Measurements from ENCODE around the gene SST. TPM values are rescaled to one million over a fixed set of nuclear protein-coding genes. Genes with fewer than 3 reads are reported as not detected.

SST gene
- total and polyA plus RNA-seq, 7 experiments from 2014 or later, result not detected

GRCh38 chr3:187641320-187642016 is 28.7 kb downstream of the SST start:
- H3K9me3 Mint-ChIP-seq, result peaks cover 0 to 24% (median 2%) of the 10 kb centered on the region in 11 donors
- H3K36me3 Mint-ChIP-seq, result no peaks in the 10 kb centered on the region
- no peaks in the 10 kb centered on the region for H3K27me3 ChIP-seq (ENCODE audit: control insufficient read depth in 2 of 2, insufficient read depth in 2 of 2, low read length in 2 of 2)
- peaks cover 20 to 33% (median 27%) of the 10 kb centered on the region in 5 donors for H3K27me3 Mint-ChIP-seq
- ATAC-seq (no peak), DNase-seq (no peak)
- no peaks in the 10 kb centered on the region for H3K9me3 ChIP-seq (ENCODE audit: control insufficient read depth in 2 of 3, low read length in 3 of 3)
- H3K4me1 ChIP-seq (ENCODE audit: control insufficient read depth in 2 of 2, insufficient read depth in 2 of 2, low read length in 2 of 2), result no peaks in the 10 kb centered on the region
- no peak overlapping the region for H3K4me3 Mint-ChIP-seq
- no peak overlapping the region for H3K27ac Mint-ChIP-seq
- H3K4me1 Mint-ChIP-seq, result no peaks in the 10 kb centered on the region
- ChIA-PET POLR2A (no interaction called here), CTCF (no interaction called here)
- no peaks in the 10 kb centered on the region for H3K36me3 ChIP-seq (ENCODE audit: control insufficient read depth in 2 of 3, insufficient read depth in 3 of 3, low read length in 3 of 3)
- no peak overlapping the region for H3K4me3 ChIP-seq (ENCODE audit: low read length)
- intact Hi-C loops (cut with micrococcal nuclease), result no loop called here
- H3K27ac ChIP-seq (ENCODE audit: low read depth, low read length), result no peak overlapping the region

GRCh38 chr3:187640569-187641059 is 29.6 kb downstream of the SST start:
- no peak for DNase-seq
- ChIA-PET CTCF (interaction anchor here (1.0 kb wide), 1 partner anchor 21 kb away, joined by 3 read pairs; no protein-coding TSS in a partner anchor), POLR2A (no interaction called here)
- ATAC-seq, result no peak
- no peaks in the 10 kb centered on the region for H3K9me3 ChIP-seq (ENCODE audit: control insufficient read depth in 2 of 3, low read length in 3 of 3)
- H3K4me3 ChIP-seq (ENCODE audit: low read length), result no peak overlapping the region
- Mint-ChIP-seq H3K27me3 (peaks cover 20 to 36% (median 30%) of the 10 kb centered on the region in 5 donors), H3K27ac (no peak overlapping the region), H3K9me3 (peaks cover 0 to 30% (median 4%) of the 10 kb centered on the region in 11 donors), H3K4me3 (no peak overlapping the region), H3K4me1 (no peaks in the 10 kb centered on the region), H3K36me3 (no peaks in the 10 kb centered on the region)
- H3K27me3 ChIP-seq (ENCODE audit: control insufficient read depth in 2 of 2, insufficient read depth in 2 of 2, low read length in 2 of 2), result no peaks in the 10 kb centered on the region
- intact Hi-C loops (cut with micrococcal nuclease), result no loop called here
- H3K4me1 ChIP-seq (ENCODE audit: control insufficient read depth in 2 of 2, insufficient read depth in 2 of 2, low read length in 2 of 2), result no peaks in the 10 kb centered on the region
- no peaks in the 10 kb centered on the region for H3K36me3 ChIP-seq (ENCODE audit: control insufficient read depth in 2 of 3, insufficient read depth in 3 of 3, low read length in 3 of 3)
- H3K27ac ChIP-seq (ENCODE audit: low read depth, low read length), result no peak overlapping the region

DNA sequence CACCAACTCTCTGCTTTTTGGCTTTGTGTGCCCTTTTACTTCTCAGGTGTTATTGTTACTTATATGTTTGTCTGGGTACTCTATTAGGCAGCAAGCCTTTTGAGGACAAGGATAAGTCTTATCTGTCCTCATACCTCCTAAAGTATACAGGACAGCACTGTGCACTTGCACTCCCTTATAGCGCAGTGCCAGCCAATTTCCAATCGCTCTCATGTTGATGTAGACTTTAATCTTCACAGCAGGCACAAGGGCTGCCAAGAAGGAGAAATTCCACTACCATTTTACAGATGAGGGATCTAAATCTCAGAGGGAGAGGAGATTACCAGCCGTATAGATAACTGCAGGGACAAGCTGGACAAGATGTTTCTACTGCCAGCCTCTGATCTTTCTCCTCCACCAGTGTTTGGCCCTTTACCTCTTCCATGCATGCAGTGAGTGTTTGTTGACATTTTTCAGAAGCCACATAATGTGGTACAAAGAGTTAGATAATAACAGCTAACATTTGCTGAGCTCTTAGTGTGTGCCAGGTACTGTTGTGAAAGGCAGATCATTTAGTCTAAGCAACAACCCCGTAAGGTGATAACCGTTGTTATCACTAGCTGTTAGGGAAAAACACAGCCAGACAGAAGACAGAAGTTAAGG is 30.1 kb downstream of the SST start:
- POLR2A ChIA-PET, result no interaction called here
- no peak overlapping the region for H3K4me3 Mint-ChIP-seq
- intact Hi-C loops (cut with micrococcal nuclease), result no loop called here
- peaks cover 16 to 34% (median 25%) of the 10 kb centered on the region in 5 donors for H3K27me3 Mint-ChIP-seq
- Histone ChIP-seq H3K27me3 (ENCODE audit: control insufficient read depth in 2 of 2, insufficient read depth in 2 of 2, low read length in 2 of 2) (no peaks in the 10 kb centered on the region), H3K4me1 (ENCODE audit: control insufficient read depth in 2 of 2, insufficient read depth in 2 of 2, low read length in 2 of 2) (no peaks in the 10 kb centered on the region), H3K36me3 (ENCODE audit: control insufficient read depth in 2 of 3, insufficient read depth in 3 of 3, low read length in 3 of 3) (no peaks in the 10 kb centered on the region), H3K27ac (ENCODE audit: low read depth, low read length) (no peak overlapping the region), H3K4me3 (ENCODE audit: low read length) (no peak overlapping the region), H3K9me3 (ENCODE audit: control insufficient read depth in 2 of 3, low read length in 3 of 3) (no peaks in the 10 kb centered on the region)
- ATAC-seq (no peak), DNase-seq (no peak)
- H3K9me3 Mint-ChIP-seq, result peaks cover 0 to 36% (median 6%) of the 10 kb centered on the region in 11 donors
- H3K4me1 Mint-ChIP-seq, result no peaks in the 10 kb centered on the region
- H3K36me3 Mint-ChIP-seq, result peaks cover 0 to 2% (median 0%) of the 10 kb centered on the region in 5 donors
- CTCF ChIA-PET, result interaction anchor here (1.0 kb wide), 1 partner anchor 21 kb away, joined by 3 read pairs; no protein-coding TSS in a partner anchor
- no peak overlapping the region for H3K27ac Mint-ChIP-seq

- no peak overlapping the region for H3K4me3 ChIP-seq (ENCODE audit: low read length)
- DNase-seq (no peak), ATAC-seq (no peak)
- no peaks in the 10 kb centered on the region for H3K4me1 ChIP-seq (ENCODE audit: control insufficient read depth in 2 of 2, insufficient read depth in 2 of 2, low read length in 2 of 2)
- no peaks in the 10 kb centered on the region for H3K9me3 ChIP-seq (ENCODE audit: control insufficient read depth in 2 of 3, low read length in 3 of 3)
- intact Hi-C loops (cut with micrococcal nuclease), result no loop called here
- ChIA-PET POLR2A (no interaction called here), CTCF (no interaction called here)
- no peak overlapping the region for H3K4me3 Mint-ChIP-seq
- peaks cover 12 to 38% (median 26%) of the 10 kb centered on the region in 5 donors for H3K27me3 Mint-ChIP-seq
- no peaks in the 10 kb centered on the region for H3K27me3 ChIP-seq (ENCODE audit: control insufficient read depth in 2 of 2, insufficient read depth in 2 of 2, low read length in 2 of 2)
- peaks cover 0 to 50% (median 10%) of the 10 kb centered on the region in 11 donors for H3K9me3 Mint-ChIP-seq
- no peaks in the 10 kb centered on the region for H3K36me3 ChIP-seq (ENCODE audit: control insufficient read depth in 2 of 3, insufficient read depth in 3 of 3, low read length in 3 of 3)
- no peak overlapping the region for H3K27ac Mint-ChIP-seq
- H3K4me1 Mint-ChIP-seq, result no peaks in the 10 kb centered on the region
- H3K27ac ChIP-seq (ENCODE audit: low read depth, low read length), result no peak overlapping the region
- H3K36me3 Mint-ChIP-seq, result peaks cover 0 to 4% (median 0%) of the 10 kb centered on the region in 5 donors
Observed at GRCh38 chr3:187636528-187636927, 33.7 kb downstream of the SST start.

DNA sequence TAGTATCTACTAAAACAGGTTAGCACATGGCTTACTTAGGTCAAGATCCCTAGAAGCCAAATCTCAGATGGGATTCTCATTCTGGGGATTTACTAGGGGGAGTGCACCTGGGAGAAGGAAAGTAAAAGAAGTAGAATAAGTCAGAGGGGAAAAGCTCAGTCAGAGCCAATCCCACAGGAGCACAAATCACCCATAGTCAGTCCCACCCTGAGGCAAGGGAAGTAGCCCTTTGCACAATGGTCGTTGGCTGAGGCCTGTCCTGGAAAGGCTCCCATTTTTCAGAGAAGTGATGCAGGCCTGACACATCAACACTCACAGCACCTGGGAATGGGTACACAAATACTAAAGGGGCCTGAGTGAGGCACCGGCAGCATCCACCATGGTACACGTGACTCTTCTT is 39.8 kb downstream of the SST start:
- Mint-ChIP-seq H3K27ac (no peak overlapping the region), H3K9me3 (peaks cover 0 to 17% (median 6%) of the 10 kb centered on the region in 11 donors), H3K4me3 (no peak overlapping the region), H3K27me3 (peaks cover 5 to 23% (median 16%) of the 10 kb centered on the region in 5 donors), H3K4me1 (no peaks in the 10 kb centered on the region), H3K36me3 (peaks cover 0 to 4% (median 0%) of the 10 kb centered on the region in 5 donors)
- ChIA-PET CTCF (no interaction called here), POLR2A (no interaction called here)
- H3K9me3 ChIP-seq (ENCODE audit: control insufficient read depth in 2 of 3, low read length in 3 of 3), result no peaks in the 10 kb centered on the region
- no peaks in the 10 kb centered on the region for H3K27me3 ChIP-seq (ENCODE audit: control insufficient read depth in 2 of 2, insufficient read depth in 2 of 2, low read length in 2 of 2)
- DNase-seq (no peak), ATAC-seq (no peak)
- H3K27ac ChIP-seq (ENCODE audit: low read depth, low read length), result no peak overlapping the region
- intact Hi-C loops (cut with micrococcal nuclease), result no loop called here
- H3K4me1 ChIP-seq (ENCODE audit: control insufficient read depth in 2 of 2, insufficient read depth in 2 of 2, low read length in 2 of 2), result no peaks in the 10 kb centered on the region
- no peak overlapping the region for H3K4me3 ChIP-seq (ENCODE audit: low read length)
- no peaks in the 10 kb centered on the region for H3K36me3 ChIP-seq (ENCODE audit: control insufficient read depth in 2 of 3, insufficient read depth in 3 of 3, low read length in 3 of 3)

DNA sequence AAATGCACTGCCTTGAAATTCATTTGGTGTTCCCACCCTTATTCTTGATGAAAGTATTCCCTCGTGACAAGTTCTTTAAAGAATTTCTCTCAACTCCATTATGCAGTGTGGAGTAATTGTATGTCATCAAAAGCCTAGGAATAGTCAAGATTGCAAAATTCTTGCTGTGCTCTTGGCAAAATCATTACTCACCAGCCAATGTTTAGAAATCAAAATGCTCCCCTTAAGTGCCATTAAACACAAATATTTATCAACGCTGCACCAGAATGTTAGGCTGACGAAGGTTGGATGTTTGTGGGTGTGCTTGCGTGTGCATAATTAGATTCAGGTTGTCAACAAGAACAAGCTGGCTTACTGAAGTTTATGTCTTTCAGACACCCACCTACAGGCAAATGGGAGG is 40.5 kb downstream of the SST start:
- Mint-ChIP-seq H3K36me3 (no peaks in the 10 kb centered on the region), H3K27ac (no peak overlapping the region), H3K27me3 (peaks cover 5 to 23% (median 16%) of the 10 kb centered on the region in 5 donors), H3K9me3 (peaks cover 0 to 10% (median 1%) of the 10 kb centered on the region in 11 donors), H3K4me3 (no peak overlapping the region), H3K4me1 (no peaks in the 10 kb centered on the region)
- no peak for ATAC-seq
- CTCF ChIA-PET, result no interaction called here
- H3K36me3 ChIP-seq (ENCODE audit: control insufficient read depth in 2 of 3, insufficient read depth in 3 of 3, low read length in 3 of 3), result no peaks in the 10 kb centered on the region
- intact Hi-C loops (cut with micrococcal nuclease), result no loop called here
- H3K27me3 ChIP-seq (ENCODE audit: control insufficient read depth in 2 of 2, insufficient read depth in 2 of 2, low read length in 2 of 2), result no peaks in the 10 kb centered on the region
- no peak overlapping the region for H3K27ac ChIP-seq (ENCODE audit: low read depth, low read length)
- no peaks in the 10 kb centered on the region for H3K4me1 ChIP-seq (ENCODE audit: control insufficient read depth in 2 of 2, insufficient read depth in 2 of 2, low read length in 2 of 2)
- no peaks in the 10 kb centered on the region for H3K9me3 ChIP-seq (ENCODE audit: control insufficient read depth in 2 of 3, low read length in 3 of 3)
- no peak overlapping the region for H3K4me3 ChIP-seq (ENCODE audit: low read length)
- no peak for DNase-seq
- POLR2A ChIA-PET, result no interaction called here
